Measurements from ENCODE around the gene HDAC9.

GRCh38 chr7:18780266-18780665, 284.7 kb downstream of the HDAC9 start:
- TF ChIP-seq CTCF (IDR thresholded peaks at IDR 0.05): no peak
- no peak for TF ChIP-seq POLR2A (IDR thresholded peaks at IDR 0.05)

All from vagina (tissue), 2 donors.